ENCODE measurements around the gene CREBRF.
"Not testable (repeated sequence)": the region's sequence is repeated elsewhere in the genome, so short reads cannot be mapped to it uniquely, and the experiment has no call there.

CREBRF gene

GRCh38 chr5:173089581-173089980 lies 33.4 kb downstream of the CREBRF start:
- DNase-seq, result no peak

DNA sequence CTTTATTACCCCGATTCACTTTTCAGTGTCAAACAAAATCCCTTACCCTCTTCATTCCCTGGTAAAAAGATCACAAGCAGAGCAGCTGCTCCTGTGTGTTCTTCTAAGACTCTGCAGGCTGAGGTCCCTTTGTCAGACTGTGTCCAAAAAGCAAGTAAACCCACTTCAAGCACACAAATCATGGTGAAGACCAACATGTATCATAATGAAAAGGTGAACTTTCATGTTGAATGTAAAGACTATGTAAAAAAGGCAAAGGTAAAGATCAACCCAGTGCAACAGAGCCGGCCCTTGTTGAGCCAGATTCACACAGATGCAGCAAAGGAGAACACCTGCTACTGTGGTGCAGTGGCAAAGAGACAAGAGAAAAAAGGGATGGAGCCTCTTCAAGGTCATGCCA lies 34.5 kb downstream of the CREBRF start:
- no peak for DNase-seq

DNA sequence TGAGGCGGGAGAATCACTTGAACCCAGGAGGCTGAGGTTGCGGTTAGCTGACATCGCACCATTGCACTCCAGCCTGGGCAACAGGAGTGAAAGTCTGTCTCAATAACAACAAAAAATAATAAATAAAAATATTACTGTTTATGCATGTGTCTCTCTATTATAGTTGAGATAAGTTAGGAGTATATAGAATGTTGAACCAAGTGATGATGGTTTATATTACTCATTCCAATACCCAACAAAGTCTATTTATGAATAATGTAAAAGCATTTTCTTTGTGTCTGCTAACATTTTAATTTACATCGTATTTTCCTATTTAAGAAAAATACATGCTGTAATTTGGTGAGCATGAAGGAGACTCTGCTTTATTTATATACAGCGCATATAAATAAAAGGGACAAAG lies 35.8 kb downstream of the CREBRF start:
- no peak for DNase-seq

GRCh38 chr5:173093606-173094005 lies 37.5 kb downstream of the CREBRF start:
- no peak for DNase-seq

- DNase-seq, result no peak
Measured at GRCh38 chr5:173094012-173094661, 38.0 kb downstream of the CREBRF start.

- no peak for DNase-seq
Measured at GRCh38 chr5:173098787-173099186, 42.6 kb downstream of the CREBRF start.

GRCh38 chr5:173099461-173099860 lies 43.3 kb downstream of the CREBRF start:
- no peak for DNase-seq

- DNase-seq, result no peak
Measured at GRCh38 chr5:173101245-173101644, 45.1 kb downstream of the CREBRF start.

- no peak for DNase-seq
Measured at GRCh38 chr5:173103411-173103810, 47.3 kb downstream of the CREBRF start.

GRCh38 chr5:173108914-173109313 lies 52.8 kb downstream of the CREBRF start:
- DNase-seq, result no peak

- no peak for DNase-seq
Measured at GRCh38 chr5:173114536-173114935, 58.4 kb downstream of the CREBRF start.

GRCh38 chr5:173119719-173120118 lies 63.6 kb downstream of the CREBRF start:
- no peak for DNase-seq

GRCh38 chr5:173123416-173123815 lies 67.3 kb downstream of the CREBRF start:
- DNase-seq, result no peak

- not testable (repeated sequence) for DNase-seq
Measured at GRCh38 chr5:173132166-173132565, 76.0 kb downstream of the CREBRF start.

DNA sequence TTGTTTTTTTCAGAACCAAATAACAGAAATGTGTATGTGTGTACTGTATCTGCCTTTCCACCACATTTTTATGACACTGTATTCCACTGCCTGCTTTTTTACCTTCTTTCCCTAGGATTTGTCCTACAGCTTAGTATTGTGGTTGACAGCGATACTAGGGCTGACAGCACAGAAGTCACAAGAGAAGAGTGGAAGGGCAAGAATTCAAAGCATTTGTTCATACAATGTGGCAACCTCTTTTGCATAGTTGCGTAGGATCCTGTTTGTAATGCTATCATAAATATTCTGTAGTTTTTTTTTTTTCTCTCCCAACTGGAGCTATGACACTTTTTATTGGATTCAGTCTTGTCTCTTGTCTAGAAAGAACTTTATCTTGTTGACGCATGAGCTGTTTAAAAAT lies 82.6 kb downstream of the CREBRF start:
- DNase-seq, result no peak

- DNase-seq, result no peak
Measured at GRCh38 chr5:173139631-173140030, 83.5 kb downstream of the CREBRF start.

DNA sequence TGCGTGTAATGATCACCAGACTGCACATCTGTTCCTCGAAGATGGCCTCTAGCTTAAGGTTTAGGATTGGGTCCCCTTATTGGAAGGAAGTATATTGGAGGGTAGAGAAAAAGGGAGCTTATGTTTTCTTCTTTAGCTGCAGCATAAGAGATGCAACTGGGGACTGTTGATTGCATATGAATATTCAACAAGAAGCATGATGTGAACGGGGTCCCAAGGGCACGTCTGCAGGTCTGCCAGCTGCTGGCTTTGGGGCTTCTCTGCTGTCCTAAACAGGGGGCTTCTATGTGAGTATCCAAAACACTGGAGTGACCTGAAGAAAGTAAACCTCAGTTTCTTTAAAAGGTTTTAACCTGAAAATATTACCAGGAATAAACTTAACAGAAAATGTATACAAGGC lies 84.6 kb downstream of the CREBRF start:
- no peak for DNase-seq

- no peak for DNase-seq
Measured at GRCh38 chr5:173143567-173143966, 87.4 kb downstream of the CREBRF start.

- DNase-seq, result peak; percentile 99
Measured at GRCh38 chr5:173144200-173145176, 88.3 kb downstream of the CREBRF start, which contains the start of gene BNIP1. Gene BNIP1 (plus strand): TSS chr5:173144531. CDS start chr5:173144546, 15 bp downstream.

- no peak for DNase-seq
Measured at GRCh38 chr5:173148354-173148753, 92.2 kb downstream of the CREBRF start.

- DNase-seq, result no peak
Measured at GRCh38 chr5:173152547-173152946, 96.4 kb downstream of the CREBRF start.

DNA sequence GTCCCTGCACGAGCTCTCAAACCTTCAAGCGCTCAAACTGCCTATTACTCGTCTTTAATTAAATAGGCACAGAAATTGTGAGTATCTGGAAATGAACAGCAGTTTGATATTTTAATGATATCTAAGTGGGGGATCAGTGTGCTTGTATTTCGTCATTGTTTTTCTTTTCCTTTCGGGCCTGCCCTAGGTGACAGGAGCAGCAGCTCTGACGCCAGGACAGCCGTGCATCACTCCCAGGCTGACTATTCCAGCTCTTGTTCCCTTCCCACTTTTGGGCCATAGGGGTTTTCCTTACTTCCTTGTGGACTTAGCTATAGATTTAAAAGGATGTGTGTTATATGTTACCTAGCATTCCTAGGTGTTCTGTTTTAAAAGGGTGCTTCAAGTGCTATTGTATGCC lies 97.7 kb downstream of the CREBRF start:
- DNase-seq, result no peak

DNA sequence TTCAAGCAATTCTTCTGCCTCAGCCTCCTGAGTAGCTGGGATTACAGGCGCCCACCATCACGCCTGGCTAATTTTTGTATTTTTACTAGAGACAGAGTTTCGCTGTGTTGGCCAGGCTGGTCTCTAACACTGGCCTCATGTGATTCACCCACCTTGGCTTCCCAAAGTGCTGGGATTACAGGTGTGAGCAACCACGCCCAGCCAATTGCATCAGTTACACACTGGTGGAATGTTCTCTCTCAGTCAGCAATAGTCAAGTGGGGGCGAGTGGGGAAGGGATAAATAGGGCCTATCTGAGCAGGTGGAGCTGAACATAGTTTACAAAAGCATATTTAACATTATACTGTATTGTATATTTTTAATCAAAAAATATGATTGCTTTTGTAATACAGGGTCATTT lies 98.5 kb downstream of the CREBRF start:
- not testable (repeated sequence) for DNase-seq

DNA sequence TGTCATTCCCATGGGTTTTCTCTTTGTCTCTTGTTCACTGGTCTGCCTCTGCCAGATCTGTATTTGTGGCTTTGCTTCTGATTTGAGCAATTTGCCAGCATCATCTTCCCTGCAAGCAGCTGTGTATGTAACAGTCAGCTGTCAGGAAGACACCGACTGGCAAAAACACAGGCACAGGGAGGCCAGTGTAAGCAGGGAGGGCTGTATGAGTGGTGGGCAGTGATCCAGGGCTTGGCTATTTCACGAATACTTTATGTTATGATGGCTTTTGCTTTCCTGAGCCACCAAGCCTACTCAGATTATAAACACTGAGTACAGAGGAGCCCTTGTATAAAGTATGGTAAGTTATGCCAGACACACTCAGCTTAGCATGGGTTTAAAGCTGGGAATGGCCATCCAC lies 99.8 kb downstream of the CREBRF start:
- no peak for DNase-seq
